Esophagus muscularis mucosa (tissue), 4 donors: ENCODE data around the gene TOLLIP.

Experiments used
- CTCF ChIP-seq, 3 experiments: fragments of 200-600 bp in 2 of 3; fragments of 450-650 bp in 1 of 3; sonication (generic) in 2 of 3; IDR thresholded peaks; one replicate each; pipeline ENCODE4 v1.5.1; 2017 to 2019; ENCODE audit warnings: antibody characterized with exemption in 3 of 3, mild to moderate bottlenecking in 2 of 3, moderate library complexity in 1 of 3
- EP300 ChIP-seq: sonication (generic); formaldehyde crosslinking; IDR thresholded peaks from one replicate; pipeline ENCODE4 v1.6.1; 2017; ENCODE audit warnings: antibody characterized with exemption
- POLR2AphosphoS5 ChIP-seq, 2 donors: sonication (generic); formaldehyde crosslinking; IDR thresholded peaks; one replicate each; pipeline ENCODE4 v1.6.1; 2017; ENCODE audit warnings: antibody characterized with exemption in 2 of 2

DNA sequence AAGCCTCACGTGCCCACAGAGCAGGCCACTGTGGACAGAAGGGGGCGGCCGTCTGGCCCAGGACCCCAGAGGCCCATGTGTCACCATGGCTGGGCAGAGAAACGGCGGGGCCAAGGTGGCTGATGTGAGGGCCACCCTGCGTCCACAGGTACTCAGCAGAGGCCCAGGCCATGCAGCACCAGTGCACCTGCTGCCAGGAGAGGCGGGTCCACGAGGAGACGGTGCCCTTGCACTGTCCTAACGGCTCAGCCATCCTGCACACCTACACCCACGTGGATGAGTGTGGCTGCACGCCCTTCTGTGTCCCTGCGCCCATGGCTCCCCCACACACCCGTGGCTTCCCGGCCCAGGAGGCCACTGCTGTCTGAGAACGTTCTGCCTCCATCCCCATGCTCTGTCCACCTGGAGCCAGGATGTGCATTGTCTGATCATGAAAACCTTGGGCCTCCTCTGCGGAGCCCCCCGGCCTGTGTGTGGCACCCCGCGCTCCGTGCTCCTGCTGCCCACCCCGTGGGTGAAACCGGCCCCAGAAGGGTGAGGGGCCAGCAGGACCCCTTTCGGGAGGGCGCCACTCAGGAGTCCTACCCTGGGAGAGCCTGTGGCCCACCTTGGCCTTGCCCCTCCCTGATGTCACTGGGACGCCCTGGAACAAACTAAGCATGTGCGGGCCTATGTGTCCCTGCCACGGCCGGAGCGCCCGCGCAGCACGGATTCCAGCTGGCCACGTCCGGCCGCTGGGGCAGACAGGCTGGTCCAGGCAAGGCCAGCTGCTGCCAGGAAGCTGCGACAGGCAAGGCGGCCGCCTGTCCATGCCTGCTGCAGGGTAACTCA lies 48.0 kb downstream of the TOLLIP start:
- TF ChIP-seq CTCF (IDR thresholded peaks at IDR 0.05), result no peak
- no peak for TF ChIP-seq POLR2AphosphoS5 (IDR thresholded peaks at IDR 0.05)
- TF ChIP-seq EP300, result no peak
